GM23248 (cell line): ENCODE data around the gene MAPK10.

Experiments
- EZH2 ChIP-seq: fragments of 200-600 bp; sonication (generic); IDR thresholded peaks from 2 replicates; pipeline ENCODE4 v1.6.1; 2018; ENCODE audit warnings: antibody characterized with exemption, mild to moderate bottlenecking; ENCODE audit not compliant: insufficient read depth, poor library complexity, severe bottlenecking
- EZH2phosphoT487 ChIP-seq: fragments of 200-600 bp; sonication (generic); IDR thresholded peaks from 2 replicates; pipeline ENCODE4 v1.6.1; 2018; ENCODE audit warnings: antibody characterized with exemption, moderate library complexity, mild to moderate bottlenecking, low read depth; ENCODE audit not compliant: insufficient read depth

- TF ChIP-seq EZH2, result no peak
- no peak for TF ChIP-seq EZH2phosphoT487
Measured at GRCh38 chr4:86362510-86362909, 2.7 kb upstream of the MAPK10 start.
